Activated T-helper 2 cell treated with anti-CD3 and anti-CD28 coated beads, Interferon-gamma antibody, Interleukin-2, Interleukin-4, amounts not matched to agents 10 μg/mL and 5 μg/mL and 100 μg/mL, durations not matched to agents 14 hours and 24 hours and 36 hours (primary cell): ENCODE results near the gene STAT4. TPM values are rescaled to one million over a fixed set of nuclear protein-coding genes. Genes with fewer than 3 reads are reported as not detected.

Experiments used
- DNase-seq: peaks from one replicate; pipeline ENCODE4 v3.0.0; 2021; ENCODE audit warnings: low spot score
- H3K27ac Mint-ChIP-seq: one replicate; pipeline ENCODE4 v1.8.0; 2021; ENCODE audit warnings: mixed read lengths
- H3K27me3 Mint-ChIP-seq: one replicate; pipeline ENCODE4 v1.8.0; 2021; ENCODE audit warnings: low read depth, mixed read lengths
- H3K36me3 Mint-ChIP-seq: one replicate; pipeline ENCODE4 v1.8.0; 2021; ENCODE audit warnings: low read depth, mixed read lengths
- H3K4me1 Mint-ChIP-seq: one replicate; pipeline ENCODE4 v1.8.0; 2021; ENCODE audit warnings: low read depth, mixed read lengths
- H3K4me3 Mint-ChIP-seq: one replicate; pipeline ENCODE4 v1.8.0; 2021; ENCODE audit warnings: low read depth, mild to moderate bottlenecking, moderate library complexity, mixed read lengths
- H3K9me3 Mint-ChIP-seq: one replicate; pipeline ENCODE4 v1.8.0; 2021; ENCODE audit warnings: mixed read lengths
- intact Hi-C: fragments of 100-400 bp; cut with micrococcal nuclease; formaldehyde crosslinking; loops from one replicate; pipeline ENCODE4 v1.15.1; 2023
- total RNA-seq: library from RNA; stranded (reverse); gene quantifications from 2 replicates; pipeline ENCODE4 v1.2.3, GENCODE V29; 2022

The STAT4 gene
- total RNA-seq, 1 donor from 2014 or later, result 96.9 TPM

- Mint-ChIP-seq H3K27ac (no peak overlapping the region), H3K9me3 (no peaks in the 10 kb centered on the region), H3K36me3 (no peaks in the 10 kb centered on the region), H3K4me1 (peaks cover 15% of the 10 kb centered on the region), H3K27me3 (no peaks in the 10 kb centered on the region), H3K4me3 (no peak overlapping the region)
- DNase-seq, result no peak
- intact Hi-C loops, result no loop called here
These were observed 32.7 kb upstream of the STAT4 start for GRCh38 chr2:191183516-191183915.

- Mint-ChIP-seq H3K27me3 (no peaks in the 10 kb centered on the region), H3K9me3 (no peaks in the 10 kb centered on the region), H3K27ac (no peak overlapping the region), H3K4me3 (no peak overlapping the region), H3K4me1 (peaks cover 11% of the 10 kb centered on the region), H3K36me3 (no peaks in the 10 kb centered on the region)
- no peak for DNase-seq
- intact Hi-C loops, result no loop called here
These were observed 32.3 kb upstream of the STAT4 start for GRCh38 chr2:191183081-191183480.

GRCh38 chr2:191180713-191181112, 29.9 kb upstream of the STAT4 start:
- no peak overlapping the region for H3K4me3 Mint-ChIP-seq
- H3K4me1 Mint-ChIP-seq, result peaks cover 15% of the 10 kb centered on the region
- no peak overlapping the region for H3K27ac Mint-ChIP-seq
- H3K27me3 Mint-ChIP-seq, result no peaks in the 10 kb centered on the region
- no peaks in the 10 kb centered on the region for H3K36me3 Mint-ChIP-seq
- DNase-seq, result no peak
- H3K9me3 Mint-ChIP-seq, result no peaks in the 10 kb centered on the region
- intact Hi-C loops, result no loop called here

- Mint-ChIP-seq H3K27ac (no peak overlapping the region), H3K9me3 (no peaks in the 10 kb centered on the region), H3K36me3 (no peaks in the 10 kb centered on the region), H3K4me3 (no peak overlapping the region), H3K27me3 (no peaks in the 10 kb centered on the region), H3K4me1 (peaks cover 19% of the 10 kb centered on the region)
- no peak for DNase-seq
- intact Hi-C loops, result no loop called here
These were observed 29.5 kb upstream of the STAT4 start for GRCh38 chr2:191180276-191180675.

GRCh38 chr2:191178806-191179514, 28.2 kb upstream of the STAT4 start:
- no peaks in the 10 kb centered on the region for H3K27me3 Mint-ChIP-seq
- H3K4me3 Mint-ChIP-seq, result no peak overlapping the region
- H3K9me3 Mint-ChIP-seq, result no peaks in the 10 kb centered on the region
- no peak for DNase-seq
- intact Hi-C loops, result no loop called here
- H3K27ac Mint-ChIP-seq, result no peak overlapping the region
- peaks cover 28% of the 10 kb centered on the region for H3K4me1 Mint-ChIP-seq
- H3K36me3 Mint-ChIP-seq, result no peaks in the 10 kb centered on the region

- Mint-ChIP-seq H3K4me3 (no peak overlapping the region), H3K36me3 (no peaks in the 10 kb centered on the region), H3K9me3 (no peaks in the 10 kb centered on the region), H3K4me1 (peaks cover 35% of the 10 kb centered on the region), H3K27me3 (no peaks in the 10 kb centered on the region), H3K27ac (no peak overlapping the region)
- DNase-seq, result no peak
- intact Hi-C loops, result no loop called here
These were observed 27.2 kb upstream of the STAT4 start for GRCh38 chr2:191177751-191178736.

- no peaks in the 10 kb centered on the region for H3K27me3 Mint-ChIP-seq
- H3K36me3 Mint-ChIP-seq, result no peaks in the 10 kb centered on the region
- no peak overlapping the region for H3K27ac Mint-ChIP-seq
- no peak overlapping the region for H3K4me3 Mint-ChIP-seq
- no peaks in the 10 kb centered on the region for H3K9me3 Mint-ChIP-seq
- no peak for DNase-seq
- intact Hi-C loops, result no loop called here
- peaks cover 45% of the 10 kb centered on the region for H3K4me1 Mint-ChIP-seq
These were observed 26.1 kb upstream of the STAT4 start for GRCh38 chr2:191176801-191177438.

- no peak for DNase-seq
- H3K27me3 Mint-ChIP-seq, result no peaks in the 10 kb centered on the region
- no peak overlapping the region for H3K27ac Mint-ChIP-seq
- intact Hi-C loops, result no loop called here
- no peaks in the 10 kb centered on the region for H3K9me3 Mint-ChIP-seq
- H3K4me3 Mint-ChIP-seq, result no peak overlapping the region
- H3K36me3 Mint-ChIP-seq, result no peaks in the 10 kb centered on the region
- peaks cover 49% of the 10 kb centered on the region for H3K4me1 Mint-ChIP-seq
These were observed 25.5 kb upstream of the STAT4 start for GRCh38 chr2:191176305-191176704.

- Mint-ChIP-seq H3K27ac (no peak overlapping the region), H3K27me3 (no peaks in the 10 kb centered on the region), H3K9me3 (no peaks in the 10 kb centered on the region), H3K36me3 (no peaks in the 10 kb centered on the region), H3K4me1 (peaks cover 56% of the 10 kb centered on the region), H3K4me3 (no peak overlapping the region)
- no peak for DNase-seq
- intact Hi-C loops, result no loop called here
These were observed 23.6 kb upstream of the STAT4 start for GRCh38 chr2:191174442-191174841.

GRCh38 chr2:191173206-191173605, 22.4 kb upstream of the STAT4 start:
- Mint-ChIP-seq H3K9me3 (no peaks in the 10 kb centered on the region), H3K4me3 (no peak overlapping the region), H3K27me3 (no peaks in the 10 kb centered on the region), H3K36me3 (no peaks in the 10 kb centered on the region), H3K4me1 (peaks cover 60% of the 10 kb centered on the region), H3K27ac (no peak overlapping the region)
- DNase-seq, result no peak
- intact Hi-C loops, result no loop called here

GRCh38 chr2:191171708-191172355, 21.0 kb upstream of the STAT4 start:
- H3K9me3 Mint-ChIP-seq, result no peaks in the 10 kb centered on the region
- DNase-seq, result no peak
- H3K4me1 Mint-ChIP-seq, result peaks cover 58% of the 10 kb centered on the region

GRCh38 chr2:191171286-191171685, 20.5 kb upstream of the STAT4 start:
- H3K27me3 Mint-ChIP-seq, result no peaks in the 10 kb centered on the region
- H3K27ac Mint-ChIP-seq, result peak overlapping the region; percentile 20

More at GRCh38 chr2:191171708-191172355, 21.0 kb upstream of the STAT4 start:
- Mint-ChIP-seq H3K27ac (peak overlapping the region; percentile 5), H3K27me3 (no peaks in the 10 kb centered on the region), H3K36me3 (no peaks in the 10 kb centered on the region), H3K4me3 (no peak overlapping the region)
- intact Hi-C loops, result loop anchor here (1.0 to 2.0 kb wide), 2 partner anchors 22 to 47 kb away; no protein-coding TSS in a partner anchor

More at GRCh38 chr2:191171286-191171685, 20.5 kb upstream of the STAT4 start:
- Mint-ChIP-seq H3K9me3 (no peaks in the 10 kb centered on the region), H3K4me3 (no peak overlapping the region), H3K36me3 (no peaks in the 10 kb centered on the region), H3K4me1 (peaks cover 54% of the 10 kb centered on the region)
- intact Hi-C loops, result loop anchor here (1.0 to 2.0 kb wide), 2 partner anchors 23 to 48 kb away; no protein-coding TSS in a partner anchor
- DNase-seq, result no peak
